ENCODE data around the gene GLCCI1.

Gene GLCCI1

GRCh38 chr7:8105449-8106095, 137.0 kb downstream of the GLCCI1 start:
- DNase-seq: no peak

DNA sequence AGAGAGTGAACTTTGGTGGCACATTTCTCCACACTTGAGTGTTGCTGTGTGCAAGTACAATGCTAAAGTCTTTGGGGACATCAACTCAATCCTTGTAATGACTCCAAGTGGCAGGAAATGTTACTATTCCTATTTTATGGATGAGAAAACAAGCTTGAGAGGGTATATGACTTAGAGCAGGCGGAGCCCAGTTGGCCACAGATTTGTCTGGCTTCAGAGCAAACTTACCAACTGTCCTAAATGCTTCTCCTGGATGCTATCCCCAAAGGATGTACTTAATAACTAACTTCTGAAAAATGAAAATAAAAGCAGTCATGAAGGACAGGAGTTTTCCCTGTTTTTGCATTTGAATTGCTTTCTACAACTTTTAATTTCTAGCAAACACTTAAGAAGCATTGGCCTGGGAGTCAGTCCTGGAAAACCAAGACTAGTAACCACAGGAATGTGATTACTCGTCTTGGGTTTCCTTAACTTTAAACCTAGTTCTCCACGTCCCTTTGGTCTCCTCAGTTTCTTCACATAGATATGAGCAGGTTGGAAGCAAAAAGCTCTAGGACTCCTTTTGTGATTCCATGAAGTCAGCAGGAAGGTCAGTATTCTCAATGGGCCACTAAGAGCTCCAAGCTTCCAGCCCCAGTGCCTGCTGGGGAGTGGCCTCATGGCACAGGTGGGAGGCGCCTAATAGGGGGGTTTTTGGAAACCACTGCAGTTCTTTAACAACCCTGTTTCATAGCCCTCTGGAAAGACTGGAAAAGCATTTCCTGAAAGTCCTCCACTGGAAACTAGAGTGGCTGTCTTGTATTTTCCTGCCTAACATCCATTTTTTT, 140.8 kb downstream of the GLCCI1 start:
- DNase-seq: no peak

DNA sequence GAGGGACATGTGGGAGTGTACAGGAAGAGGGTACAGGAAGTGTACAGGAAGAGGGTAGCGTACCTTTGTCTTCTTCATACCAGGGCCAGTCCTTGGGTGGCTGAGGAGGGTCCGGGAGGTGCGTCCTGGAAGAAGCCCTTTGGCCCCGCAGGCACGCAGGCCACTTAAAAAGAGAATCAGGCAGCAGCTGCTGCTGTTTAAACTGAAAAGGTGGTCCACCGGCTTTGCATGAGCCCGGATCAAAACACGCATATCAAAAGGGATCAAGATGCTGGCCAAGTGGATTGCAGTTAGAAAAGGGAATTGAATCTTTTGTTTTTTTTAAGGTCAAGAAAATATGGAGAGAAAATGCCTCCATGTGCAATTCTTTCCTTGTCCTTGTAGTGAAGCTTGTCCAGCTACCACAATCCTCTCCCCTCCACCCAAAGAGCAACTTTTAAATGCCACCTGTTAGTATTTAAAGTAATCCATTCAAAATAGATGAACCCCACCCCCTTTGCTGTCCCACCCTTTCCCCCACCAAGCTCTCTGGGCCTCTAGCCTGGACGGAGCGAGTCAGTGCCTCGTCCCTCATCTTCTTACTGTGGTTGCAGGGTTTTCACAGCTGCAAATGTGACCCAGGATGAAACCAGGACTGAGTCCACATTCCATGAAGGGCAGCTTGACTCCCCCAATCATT, 142.8 kb downstream of the GLCCI1 start:
- DNase-seq: no peak

GRCh38 chr7:8112685-8113084, 144.1 kb downstream of the GLCCI1 start:
- DNase-seq: no peak

DNA sequence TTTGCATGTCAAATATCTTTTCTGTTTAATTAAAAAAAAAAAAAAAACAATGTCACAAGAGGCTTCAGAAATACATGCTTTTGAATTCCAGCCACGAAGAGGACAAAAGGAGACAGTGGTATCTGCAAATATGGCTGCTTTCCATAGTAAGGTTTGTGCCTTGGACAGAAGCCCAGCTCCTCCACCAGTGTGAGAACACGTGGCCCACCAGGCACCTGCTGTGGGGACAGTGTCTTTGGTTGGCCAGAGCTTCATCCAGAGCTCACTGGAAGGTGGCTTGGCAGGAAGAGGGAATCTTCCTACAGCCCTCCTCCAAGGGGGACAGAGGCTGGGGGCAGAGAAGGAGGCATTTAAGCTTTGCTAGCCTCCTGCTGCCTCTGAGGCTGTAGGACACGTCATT, 144.6 kb downstream of the GLCCI1 start:
- peak in 1 of 2 experiments; percentile 32 for DNase-seq

DNA sequence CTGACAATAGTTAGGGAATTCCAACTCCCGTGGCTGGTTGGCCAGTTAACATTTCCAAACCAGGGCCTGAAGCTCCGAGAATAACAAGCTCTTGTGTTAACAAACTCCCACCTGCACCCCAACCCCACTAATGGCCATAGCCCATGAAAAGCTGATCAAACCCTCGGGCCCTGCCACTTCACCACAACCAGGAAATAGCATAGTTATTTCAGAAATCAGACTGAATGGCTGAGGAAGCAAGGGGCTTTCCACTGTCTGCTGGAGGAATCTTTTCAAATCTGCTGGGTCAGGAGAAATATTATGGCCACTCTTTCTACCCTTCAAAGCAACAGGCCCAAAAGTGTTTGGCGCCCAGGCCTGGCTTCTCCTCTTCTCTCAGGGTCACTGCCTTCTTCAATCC, 145.6 kb downstream of the GLCCI1 start:
- no peak for DNase-seq

GRCh38 chr7:8115547-8116402, 147.2 kb downstream of the GLCCI1 start:
- no peak for DNase-seq

GRCh38 chr7:8117195-8117594, 148.6 kb downstream of the GLCCI1 start:
- DNase-seq: no peak

- DNase-seq: no peak
These were observed 150.7 kb downstream of the GLCCI1 start for GRCh38 chr7:8119262-8119661.

GRCh38 chr7:8120390-8121058, 151.9 kb downstream of the GLCCI1 start:
- no peak for DNase-seq

- no peak for DNase-seq
These were observed 152.6 kb downstream of the GLCCI1 start for GRCh38 chr7:8121243-8121642.

DNA sequence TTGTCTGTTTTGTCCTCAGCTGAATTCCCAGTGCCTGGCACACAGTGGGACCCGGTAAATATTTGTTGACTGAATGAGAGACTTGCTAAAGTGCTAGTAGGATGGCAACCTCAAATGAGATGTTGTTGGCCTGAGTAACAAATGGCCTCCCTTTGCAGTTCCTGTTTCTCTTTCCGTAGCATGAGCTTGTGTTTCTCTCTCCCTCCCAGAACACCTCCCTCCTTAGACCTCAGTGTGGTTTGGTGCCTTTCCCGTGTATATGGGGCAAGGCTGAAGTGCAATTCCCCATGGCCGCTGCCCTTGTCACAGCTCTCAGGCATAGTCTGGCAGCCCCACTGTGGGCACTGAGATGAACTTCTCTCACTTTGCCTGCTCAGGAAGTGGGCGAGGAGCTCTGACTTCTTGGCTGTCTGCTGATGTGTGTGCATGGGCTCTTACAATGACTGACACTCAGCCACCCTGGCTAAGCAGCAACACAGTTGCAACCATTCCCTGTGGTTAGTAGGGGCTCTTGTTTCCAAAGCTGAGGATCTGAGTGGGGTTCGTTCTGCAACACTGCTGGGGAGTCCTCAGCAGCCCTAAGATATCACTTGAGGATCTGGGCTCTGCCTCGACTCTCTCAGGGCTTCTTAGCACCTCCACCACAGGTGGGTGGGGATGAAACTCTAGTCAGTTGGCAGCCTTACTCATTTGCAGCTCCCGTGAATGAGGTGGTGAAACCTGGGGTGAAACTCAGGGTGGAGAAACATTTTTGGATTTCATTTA, 157.3 kb downstream of the GLCCI1 start:
- no peak for DNase-seq

DNA sequence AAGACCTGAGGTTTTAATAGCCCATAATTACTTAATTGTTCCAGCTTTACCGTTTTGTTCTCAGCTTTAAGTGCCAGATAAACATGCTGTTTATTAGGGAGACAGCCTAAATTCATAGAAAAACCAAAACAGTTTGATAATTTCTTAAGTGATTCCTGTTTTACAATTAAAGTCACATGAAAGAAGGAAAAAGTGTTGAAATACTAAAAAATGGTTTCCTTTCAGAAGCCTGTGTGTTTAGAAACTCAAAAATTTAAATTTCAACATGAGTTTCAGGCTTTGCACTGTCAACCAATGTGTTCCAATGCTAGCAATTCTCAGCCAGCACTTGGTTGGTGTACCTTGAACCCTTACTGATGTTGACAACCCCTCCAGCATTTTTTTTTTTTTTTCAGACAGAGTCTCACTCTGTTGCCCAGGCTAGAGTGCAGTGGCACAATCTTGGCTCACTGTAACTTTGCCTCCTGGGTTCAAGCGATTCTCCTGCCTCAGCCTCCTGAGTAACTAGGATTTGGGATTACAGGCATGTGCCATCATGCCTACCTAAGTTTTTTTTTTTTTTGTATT, 158.1 kb downstream of the GLCCI1 start:
- DNase-seq: no peak

- DNase-seq: no peak
These were observed 160.1 kb downstream of the GLCCI1 start for GRCh38 chr7:8128449-8129317.

GRCh38 chr7:8129318-8129659, 160.7 kb downstream of the GLCCI1 start:
- DNase-seq: no peak

DNA sequence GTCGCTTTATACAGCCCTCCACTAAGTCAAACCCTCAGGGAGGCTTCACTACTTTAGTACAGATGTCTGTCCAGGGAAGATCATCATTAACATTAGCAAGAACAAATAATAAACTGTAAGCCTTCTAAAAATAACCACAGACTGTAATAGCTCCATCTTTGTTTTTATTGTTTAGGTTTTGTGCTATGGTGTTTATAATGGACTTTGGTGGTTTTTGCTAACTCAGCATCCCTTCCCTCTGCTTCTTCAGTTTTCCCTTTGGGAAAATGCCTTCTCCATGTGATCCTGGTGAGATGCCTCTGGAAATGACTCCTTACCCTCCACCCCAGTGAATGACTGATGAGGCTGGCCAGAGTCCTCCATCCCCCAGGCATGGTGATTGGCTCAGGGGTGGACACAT, 162.1 kb downstream of the GLCCI1 start:
- DNase-seq: no peak

- no peak for DNase-seq
These were observed 163.4 kb downstream of the GLCCI1 start for GRCh38 chr7:8131694-8132605.

DNA sequence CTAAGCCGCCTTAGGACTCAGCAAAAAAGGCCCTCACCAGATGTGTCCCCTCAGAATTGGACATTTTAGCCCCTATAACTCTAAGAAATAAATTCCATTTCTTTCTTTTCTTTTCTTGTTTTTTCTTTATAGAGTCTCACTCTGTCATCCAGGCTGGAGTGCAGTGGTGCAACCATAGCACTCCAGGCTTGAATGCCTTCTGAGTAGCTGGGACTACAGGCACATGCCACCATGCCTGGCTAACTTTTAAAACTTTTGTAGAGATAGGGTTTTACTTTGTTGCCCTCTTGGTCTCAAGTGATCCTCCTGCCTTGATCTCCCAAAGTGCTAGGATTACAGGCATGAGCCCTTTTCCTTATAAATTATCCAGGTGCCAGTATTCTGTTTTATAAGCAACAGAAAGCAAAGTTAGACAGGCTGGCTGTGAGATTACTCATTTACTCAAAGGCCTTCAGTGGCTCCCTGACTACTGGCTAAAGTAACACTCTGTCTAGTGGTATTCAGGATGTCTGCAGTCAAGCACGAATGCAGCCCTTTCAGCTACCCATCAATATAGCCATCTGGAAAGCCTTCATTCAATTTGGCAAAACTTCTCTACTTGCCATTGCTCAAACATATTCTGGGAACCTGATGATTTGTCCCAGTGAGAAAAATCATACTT, 164.7 kb downstream of the GLCCI1 start:
- peak in 1 of 2 experiments; percentile 8 for DNase-seq

Measured in NCI-H446 (cell line).